Neural cell (in vitro differentiated cells): ENCODE results near the gene WNK2.

ENCODE experiments used
- CTCF ChIP-seq: fragments of 450-650 bp; IDR thresholded peaks from 2 replicates; pipeline ENCODE4 v1.5.1; 2014; ENCODE audit warnings: antibody characterized with exemption, mild to moderate bottlenecking, moderate library complexity; ENCODE audit not compliant: poor library complexity, severe bottlenecking
- EP300 ChIP-seq: fragments of 450-650 bp; conservative IDR thresholded peaks from 2 replicates; pipeline ENCODE4 v1.6.1; 2014; ENCODE audit warnings: antibody characterized with exemption, mild to moderate bottlenecking, moderate library complexity; ENCODE audit not compliant: poor library complexity, severe bottlenecking
- EZH2 ChIP-seq: fragments of 200-600, 300-800 bp; shearing (Covaris generic), sonication (generic); IDR thresholded peaks from 2 replicates; pipeline ENCODE4 v1.6.1; 2014; ENCODE audit warnings: antibody characterized with exemption, low read length, borderline replicate concordance, mild to moderate bottlenecking; ENCODE audit not compliant: insufficient read depth, poor library complexity, severe bottlenecking
- MXI1 ChIP-seq: fragments of 450-650 bp; conservative IDR thresholded peaks from 2 replicates; pipeline ENCODE4 v1.6.1; 2014; ENCODE audit warnings: antibody characterized with exemption, mild to moderate bottlenecking; ENCODE audit not compliant: poor library complexity, severe bottlenecking
- POLR2AphosphoS5 ChIP-seq: IDR thresholded peaks from 2 replicates; pipeline ENCODE4 v1.6.1; 2012
- RAD21 ChIP-seq: fragments of 450-650 bp; conservative IDR thresholded peaks from 2 replicates; pipeline ENCODE4 v1.6.1; 2014; ENCODE audit warnings: antibody characterized with exemption, mild to moderate bottlenecking, moderate library complexity
- REST ChIP-seq: IDR thresholded peaks from 2 replicates; pipeline ENCODE4 v1.6.1; 2012; ENCODE audit warnings: borderline replicate concordance
- SMC3 ChIP-seq: fragments of 450-650 bp; conservative IDR thresholded peaks from 2 replicates; pipeline ENCODE4 v1.6.1; 2014; ENCODE audit warnings: antibody characterized with exemption, mild to moderate bottlenecking, moderate library complexity; ENCODE audit not compliant: poor library complexity
- TAF1 ChIP-seq: IDR thresholded peaks from 2 replicates; pipeline ENCODE4 v1.6.1; 2012; ENCODE audit warnings: low read depth

GRCh38 chr9:93151097-93151784 is 32.7 kb upstream of the WNK2 start:
- TF ChIP-seq CTCF, result no peak
- TF ChIP-seq EZH2, result no peak
- no peak for TF ChIP-seq EP300
- no peak for TF ChIP-seq POLR2AphosphoS5
- TF ChIP-seq REST, result no peak
- TF ChIP-seq MXI1, result no peak
- TF ChIP-seq TAF1, result no peak
- no peak for TF ChIP-seq SMC3
- no peak for TF ChIP-seq RAD21
